Breast epithelium (tissue), 3 donors: ENCODE data around the gene BRINP3.

Source experiments
- CTCF ChIP-seq, 3 donors: fragments of 450-650 bp; IDR thresholded peaks; one replicate each; pipeline ENCODE4 v1.5.1; 2016 to 2017; ENCODE audit warnings: antibody characterized with exemption in 3 of 3, mild to moderate bottlenecking in 3 of 3, moderate library complexity in 3 of 3
- POLR2AphosphoS5 ChIP-seq, 3 donors: sonication (generic); formaldehyde crosslinking; IDR thresholded peaks; one replicate each; pipeline ENCODE4 v1.6.1; 2017; ENCODE audit warnings: antibody characterized with exemption in 3 of 3

GRCh38 chr1:190472494-190472893 lies 5.2 kb downstream of the BRINP3 start:
- TF ChIP-seq CTCF (IDR thresholded peaks at IDR 0.05) (no peak), POLR2AphosphoS5 (IDR thresholded peaks at IDR 0.05) (no peak)
